Measurements from ENCODE around the gene WDR70.
"Not testable (repeated sequence)": the region's sequence is repeated elsewhere in the genome, so short reads cannot be mapped to it uniquely, and the experiment has no call there.

WDR70 gene

DNA sequence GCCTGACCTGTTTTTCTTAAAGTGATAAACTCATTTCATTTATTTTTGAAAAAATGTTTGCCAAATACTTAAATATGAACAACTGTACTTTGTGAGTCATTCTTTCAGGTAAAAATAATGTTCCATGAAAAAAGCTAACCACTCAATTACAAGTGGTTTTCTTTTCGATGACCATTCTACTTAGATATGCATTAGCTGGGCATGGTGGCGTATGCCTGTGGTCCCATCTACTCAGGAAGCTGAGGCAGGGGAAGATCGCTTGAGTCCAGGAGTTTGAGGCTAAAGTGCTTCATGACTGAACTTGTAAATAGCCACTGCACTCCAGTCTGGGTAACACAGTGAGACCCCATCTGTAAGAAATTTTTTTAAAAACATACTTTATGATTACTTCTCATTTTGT, 4.0 kb upstream of the WDR70 start:
- no peak overlapping the region for H3K4me3 ChIP-seq (replicated peaks; ENCODE audit: low read depth, low read length)
- no peaks in the 10 kb centered on the region for H3K27me3 ChIP-seq (replicated peaks; ENCODE audit: control insufficient read depth, insufficient read depth, low read length)
- no peaks in the 10 kb centered on the region for H3K36me3 ChIP-seq (ENCODE audit: control insufficient read depth, insufficient read depth, low read length)
- TF ChIP-seq, protein P1, sequence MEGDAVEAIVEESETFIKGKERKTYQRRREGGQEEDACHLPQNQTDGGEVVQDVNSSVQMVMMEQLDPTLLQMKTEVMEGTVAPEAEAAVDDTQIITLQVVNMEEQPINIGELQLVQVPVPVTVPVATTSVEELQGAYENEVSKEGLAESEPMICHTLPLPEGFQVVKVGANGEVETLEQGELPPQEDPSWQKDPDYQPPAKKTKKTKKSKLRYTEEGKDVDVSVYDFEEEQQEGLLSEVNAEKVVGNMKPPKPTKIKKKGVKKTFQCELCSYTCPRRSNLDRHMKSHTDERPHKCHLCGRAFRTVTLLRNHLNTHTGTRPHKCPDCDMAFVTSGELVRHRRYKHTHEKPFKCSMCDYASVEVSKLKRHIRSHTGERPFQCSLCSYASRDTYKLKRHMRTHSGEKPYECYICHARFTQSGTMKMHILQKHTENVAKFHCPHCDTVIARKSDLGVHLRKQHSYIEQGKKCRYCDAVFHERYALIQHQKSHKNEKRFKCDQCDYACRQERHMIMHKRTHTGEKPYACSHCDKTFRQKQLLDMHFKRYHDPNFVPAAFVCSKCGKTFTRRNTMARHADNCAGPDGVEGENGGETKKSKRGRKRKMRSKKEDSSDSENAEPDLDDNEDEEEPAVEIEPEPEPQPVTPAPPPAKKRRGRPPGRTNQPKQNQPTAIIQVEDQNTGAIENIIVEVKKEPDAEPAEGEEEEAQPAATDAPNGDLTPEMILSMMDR (IDR thresholded peaks at IDR 0.05; ENCODE audit: insufficient read depth, low read length, poor library complexity, severe bottlenecking) = no peak
- DNase-seq (ENCODE audit: extremely low read depth, insufficient read length) = no peak

DNA sequence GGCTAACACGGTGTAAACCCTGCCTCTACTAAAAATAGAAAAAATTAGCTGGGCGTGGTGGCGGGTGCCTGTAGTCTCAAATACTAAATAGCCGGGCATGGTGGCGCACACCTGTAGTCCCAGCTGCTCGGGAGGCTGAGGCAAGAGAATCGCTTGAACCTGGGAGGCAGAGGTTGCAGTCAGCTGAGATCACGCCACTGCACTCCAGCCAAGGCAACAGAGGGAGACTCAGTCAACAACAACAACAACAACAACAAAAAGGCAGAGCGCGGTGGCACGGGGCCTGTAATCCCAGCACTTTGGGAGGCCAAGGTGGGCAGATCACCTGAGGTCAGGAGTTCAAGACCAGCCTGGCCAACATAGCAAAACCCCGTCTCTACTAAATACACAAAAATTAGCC, 1.1 kb upstream of the WDR70 start:
- H3K4me3 ChIP-seq (replicated peaks; ENCODE audit: low read depth, low read length); DNase-seq (ENCODE audit: extremely low read depth, insufficient read length); H3K27me3 ChIP-seq (replicated peaks; ENCODE audit: control insufficient read depth, insufficient read depth, low read length); H3K36me3 ChIP-seq (ENCODE audit: control insufficient read depth, insufficient read depth, low read length): not testable (repeated sequence)

DNA sequence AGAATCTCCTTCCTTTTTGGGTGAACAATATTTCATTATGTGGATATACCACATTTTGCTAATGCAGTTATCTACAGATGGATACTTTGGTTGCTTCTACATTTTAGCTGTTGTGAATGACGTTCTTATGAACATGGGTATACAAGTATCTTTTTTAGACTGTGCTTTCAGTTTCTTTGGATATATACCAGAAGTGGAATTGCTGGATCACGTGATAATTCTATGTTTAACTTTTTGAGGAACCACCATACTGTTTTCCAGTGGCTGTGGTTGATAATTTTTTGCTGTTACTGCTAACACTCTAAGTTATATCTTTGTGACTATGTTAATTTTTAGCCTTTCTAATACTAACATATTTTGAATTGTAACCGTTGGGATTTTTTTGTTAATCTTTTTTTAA, 12.5 kb downstream of the WDR70 start:
- no peak overlapping the region for H3K4me3 ChIP-seq (replicated peaks; ENCODE audit: low read depth, low read length)

DNA sequence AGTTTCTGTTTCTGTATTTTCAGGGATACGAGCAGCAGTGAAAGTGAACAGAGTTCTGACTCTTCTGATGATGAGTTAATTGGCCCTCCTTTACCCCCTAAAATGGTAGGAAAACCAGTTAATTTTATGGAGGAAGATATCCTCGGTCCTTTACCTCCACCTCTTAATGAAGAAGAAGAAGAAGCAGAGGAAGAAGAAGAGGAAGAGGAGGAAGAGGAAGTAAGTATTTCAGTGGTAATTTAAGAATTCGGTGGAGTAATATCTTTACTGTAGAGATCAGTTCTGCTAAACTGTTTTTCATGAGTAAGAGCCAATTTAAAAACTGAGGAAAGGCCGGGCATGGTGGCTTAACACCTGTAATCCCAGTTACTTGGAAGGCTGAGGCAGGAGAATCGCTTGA, 17.2 kb downstream of the WDR70 start:
- Histone ChIP-seq H3K4me3 (replicated peaks; ENCODE audit: low read depth, low read length) (no peak overlapping the region), H3K36me3 (ENCODE audit: control insufficient read depth, insufficient read depth, low read length) (peaks cover 5% of the 10 kb centered on the region), H3K27me3 (replicated peaks; ENCODE audit: control insufficient read depth, insufficient read depth, low read length) (no peaks in the 10 kb centered on the region)
- no peak for DNase-seq (ENCODE audit: extremely low read depth, insufficient read length)
- TF ChIP-seq, protein P1 (IDR thresholded peaks at IDR 0.05; ENCODE audit: insufficient read depth, low read length, poor library complexity, severe bottlenecking) = no peak

More for the DNA sequence above, 12.5 kb downstream of the WDR70 start:
- Histone ChIP-seq H3K36me3 (ENCODE audit: control insufficient read depth, insufficient read depth, low read length) (peaks cover 3% of the 10 kb centered on the region), H3K27me3 (replicated peaks; ENCODE audit: control insufficient read depth, insufficient read depth, low read length) (no peaks in the 10 kb centered on the region)
- TF ChIP-seq, protein P1 (IDR thresholded peaks at IDR 0.05; ENCODE audit: insufficient read depth, low read length, poor library complexity, severe bottlenecking) = no peak
- no peak for DNase-seq (ENCODE audit: extremely low read depth, insufficient read length)

DNA sequence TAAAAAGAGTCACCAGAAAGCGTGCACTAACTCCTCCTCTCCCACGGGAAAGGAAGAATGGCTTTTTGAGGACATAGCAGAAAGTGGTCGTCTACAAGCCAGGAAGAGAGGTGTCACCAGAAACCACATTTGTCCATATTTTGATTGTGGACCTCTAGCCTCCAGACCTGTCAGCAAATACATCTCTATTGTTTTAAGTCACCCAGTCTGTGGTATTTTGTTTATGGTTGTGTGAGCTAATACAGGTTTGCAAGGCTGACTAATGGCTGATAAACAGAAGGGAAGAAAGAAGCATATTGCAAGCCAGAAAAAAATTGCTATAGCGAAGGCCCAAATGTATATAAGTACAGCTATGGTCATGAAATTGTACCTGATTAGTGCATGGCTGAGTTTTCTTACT, 21.4 kb downstream of the WDR70 start:
- Histone ChIP-seq H3K27me3 (replicated peaks; ENCODE audit: control insufficient read depth, insufficient read depth, low read length) (no peaks in the 10 kb centered on the region), H3K4me3 (replicated peaks; ENCODE audit: low read depth, low read length) (no peak overlapping the region), H3K36me3 (ENCODE audit: control insufficient read depth, insufficient read depth, low read length) (peaks cover 3% of the 10 kb centered on the region)
- TF ChIP-seq, protein P1 (IDR thresholded peaks at IDR 0.05; ENCODE audit: insufficient read depth, low read length, poor library complexity, severe bottlenecking) = no peak
- DNase-seq (ENCODE audit: extremely low read depth, insufficient read length) = no peak

DNA sequence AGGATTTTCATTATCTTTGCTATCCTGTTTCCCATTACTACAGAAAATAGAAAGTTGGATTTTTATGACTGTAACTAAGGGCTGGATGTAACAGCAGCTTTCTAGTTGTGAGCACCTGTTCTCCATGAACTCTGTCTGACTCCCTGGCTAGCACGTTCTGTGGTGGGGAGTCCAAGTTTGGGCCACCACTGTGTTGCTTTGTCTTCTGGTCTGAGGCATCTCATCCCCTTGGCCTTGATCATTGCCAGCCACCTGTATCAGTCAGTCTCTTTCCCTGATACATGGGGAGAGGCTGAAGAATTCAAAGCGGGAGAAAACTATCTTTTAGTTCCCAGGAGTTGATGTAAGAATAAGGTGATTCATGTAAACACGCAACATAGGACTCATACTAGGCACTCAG, 33.4 kb downstream of the WDR70 start:
- H3K36me3 ChIP-seq (ENCODE audit: control insufficient read depth, insufficient read depth, low read length) = peaks cover 7% of the 10 kb centered on the region

DNA sequence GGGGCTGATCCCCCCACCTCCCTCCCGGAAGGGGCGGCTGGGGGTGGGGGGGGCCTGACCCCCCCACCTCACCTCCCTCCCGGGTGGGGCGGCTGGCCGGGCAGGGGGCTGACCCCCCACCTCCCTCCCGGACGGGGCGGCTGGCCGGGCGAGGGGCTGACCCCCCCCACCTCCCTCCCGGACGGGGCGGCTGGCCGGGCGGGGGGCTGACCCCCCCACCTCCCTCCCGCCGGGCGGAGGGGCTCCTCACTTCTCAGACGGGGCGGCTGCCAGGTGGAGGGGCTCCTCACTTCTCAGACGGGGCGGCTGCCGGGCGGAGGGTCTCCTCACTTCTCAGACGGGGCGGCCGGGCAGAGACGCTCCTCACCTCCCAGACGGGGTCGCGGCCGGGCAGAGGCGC, 36.3 kb downstream of the WDR70 start:
- not testable (repeated sequence) for DNase-seq (ENCODE audit: extremely low read depth, insufficient read length); H3K27me3 ChIP-seq (replicated peaks; ENCODE audit: control insufficient read depth, insufficient read depth, low read length); H3K4me3 ChIP-seq (replicated peaks; ENCODE audit: low read depth, low read length); H3K36me3 ChIP-seq (ENCODE audit: control insufficient read depth, insufficient read depth, low read length)

More for the DNA sequence above, 33.4 kb downstream of the WDR70 start:
- H3K27me3 ChIP-seq (replicated peaks; ENCODE audit: control insufficient read depth, insufficient read depth, low read length) = no peaks in the 10 kb centered on the region
- no peak overlapping the region for H3K4me3 ChIP-seq (replicated peaks; ENCODE audit: low read depth, low read length)
- DNase-seq (ENCODE audit: extremely low read depth, insufficient read length) = no peak
- TF ChIP-seq, protein P1 (IDR thresholded peaks at IDR 0.05; ENCODE audit: insufficient read depth, low read length, poor library complexity, severe bottlenecking) = no peak
